Right lobe of liver (tissue), 6 donors: ENCODE measurements around the gene NOD2. TPM values are rescaled to one million over a fixed set of nuclear protein-coding genes. Genes with fewer than 3 reads are reported as not detected.

Experiments
- ATAC-seq, 4 donors: fragments of 200-7000 bp; cut with Tn5 transposase; one replicate each; pipeline ENCODE4 v1.9.1; 2020; ENCODE audit warnings: mild to moderate bottlenecking in 4 of 4, moderate library complexity in 4 of 4
- DNase-seq, 3 donors: peaks; one replicate each; pipeline ENCODE4 v3.0.0-alpha.2; 2020
- H3K27ac ChIP-seq, 3 donors: fragments of 200-600 bp; one replicate each; pipeline ENCODE4 v1.8.0; 2022
- H3K27me3 ChIP-seq, 2 donors: fragments of 200-600 bp; one replicate each; pipeline ENCODE4 v1.8.0; 2022
- H3K36me3 ChIP-seq, 4 donors: fragments of 200-600 bp; sonication (generic) in 1 of 4; one replicate each; pipeline versions ENCODE4 v1.5.1 to v1.8.0; 2017 to 2022; ENCODE audit warnings: control low read depth in 1 of 4
- H3K4me1 ChIP-seq, 4 donors: fragments of 200-600 bp; sonication (generic) in 1 of 4; one replicate each; pipeline versions ENCODE4 v1.5.1 to v1.8.0; 2017 to 2022; ENCODE audit warnings: control low read depth in 1 of 4
- H3K4me3 ChIP-seq, 3 donors: fragments of 200-600 bp; one replicate each; pipeline ENCODE4 v1.8.0; 2022
- H3K9me3 ChIP-seq, 4 donors: fragments of 200-600 bp; sonication (generic) in 1 of 4; one replicate each; pipeline versions ENCODE4 v1.5.1 to v1.8.0; 2017 to 2022; ENCODE audit warnings: control low read depth in 1 of 4
- POLR2A ChIP-seq: fragments of 450-650 bp; IDR thresholded peaks from one replicate; pipeline ENCODE4 v1.6.1; 2017; ENCODE audit warnings: antibody characterized with exemption, mild to moderate bottlenecking
- WGBS: methylation state at CpG from one replicate; pipeline ENCODE4 v1.1.6; 2018; ENCODE audit warnings: low coverage, low lambda C conversion rate; ENCODE audit not compliant: insufficient coverage; ENCODE audit errors: missing lambda C conversion rate; 5-methylcytosine and 5-hydroxymethylcytosine counted together
- intact Hi-C, 2 donors: fragments of 100-400 bp; cut with DNase I; formaldehyde crosslinking; loops; one replicate each; pipeline versions ENCODE4 v1.11.2 to v1.14.1; 2022
- total RNA-seq, 6 experiments: library from RNA; depleted of rRNA in 2 of 6; stranded (reverse); fragments of >200 nt in 2 of 6; fragmentation: NEBNext Ultra II Directional in 3 of 6; extraction: Animal tissue kit (Norgen Biotek cat#: 25700) in 3 of 6; gene quantifications; one replicate each; pipeline versions ENCODE4 v1.1.0 to v1.2.4, GENCODE V29; 2016 to 2023
- TF ChIP-seq, protein P1 (sequence below), 4 donors: fragments of 200-600 bp in 3 of 4; fragments of 450-650 bp in 1 of 4; IDR thresholded peaks; one replicate each; pipeline versions ENCODE4 v1.5.1 to v1.8.0; 2016 to 2022; ENCODE audit warnings: antibody characterized with exemption in 4 of 4, mild to moderate bottlenecking in 2 of 4
- donor health status: DM: no; HTN: yes; CAD: no.
- donor health status: DM: no; HTN: no; CAD: no.
- donor health status: DM: no; HTN: no; CAD: no.
- donor health status: DM: no; HTN: yes; CAD: no.
- donor health status: DM: no; HTN: yes; CAD: no.

NOD2 gene
- total RNA-seq, 6 experiments from 2014 or later = 0.74 to 6.0 (median 1.4) TPM

DNA sequence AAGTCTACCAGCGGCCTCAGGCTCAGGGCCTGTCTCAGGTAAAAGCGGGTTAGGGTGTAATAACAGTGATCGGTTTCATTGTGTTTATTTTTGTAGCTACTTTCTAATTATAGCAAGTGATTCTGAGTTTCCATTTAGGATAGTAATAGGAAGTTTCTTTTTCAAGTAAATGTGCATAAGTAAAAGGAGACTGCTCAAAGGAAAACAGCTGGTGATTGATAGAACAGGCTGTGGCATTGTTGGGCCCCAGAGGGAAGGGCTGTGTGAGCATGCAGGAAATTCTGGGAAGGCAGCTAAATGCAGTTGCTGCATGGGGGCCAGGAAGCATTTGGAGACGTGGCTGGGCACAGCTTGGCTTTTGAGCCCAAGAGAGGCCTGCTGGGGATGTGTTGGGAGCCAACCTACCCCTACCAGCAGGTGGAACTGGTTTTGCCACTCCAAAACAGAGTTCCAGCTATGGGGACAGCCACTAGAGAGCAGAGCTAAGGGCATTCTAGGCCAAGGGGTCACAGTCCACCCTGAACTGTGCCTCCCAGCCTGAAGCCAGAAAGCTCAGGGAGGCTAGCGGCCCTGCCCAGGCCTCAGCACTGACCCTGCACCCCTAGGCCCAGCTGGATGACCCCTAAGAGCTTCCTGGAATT lies 24.9 kb upstream of the NOD2 start:
- H3K27ac ChIP-seq = peak overlapping the region in 1 of 3 donors; percentile 30
- 76% methylated on average over 3 of the region's 5 CpGs for WGBS
- DNase-seq = peak in 2 of 3 donors; percentile 64 to 78

DNA sequence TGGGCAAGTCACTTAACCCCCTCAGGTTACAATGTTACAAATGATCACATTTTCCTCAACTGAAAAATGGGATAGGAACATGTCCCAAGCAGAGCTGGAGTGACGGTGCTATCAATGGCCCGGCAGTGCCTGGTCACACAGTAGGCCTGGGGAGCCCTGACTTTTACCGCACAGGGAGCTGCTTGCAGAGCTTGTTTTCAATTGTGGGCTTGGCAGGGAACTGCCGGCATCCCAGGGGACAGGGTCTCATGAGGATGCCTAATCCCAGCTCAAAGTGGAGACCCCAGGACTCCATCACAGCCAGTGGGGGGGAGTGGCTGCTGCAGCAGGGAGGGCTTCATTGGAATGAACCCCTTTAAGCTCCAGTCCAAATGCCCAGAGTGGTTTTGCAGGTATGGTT lies 23.7 kb upstream of the NOD2 start:
- ATAC-seq = no peak
- DNase-seq = no peak
- H3K27ac ChIP-seq = no peak overlapping the region
- TF ChIP-seq POLR2A = no peak
- TF ChIP-seq, protein P1, sequence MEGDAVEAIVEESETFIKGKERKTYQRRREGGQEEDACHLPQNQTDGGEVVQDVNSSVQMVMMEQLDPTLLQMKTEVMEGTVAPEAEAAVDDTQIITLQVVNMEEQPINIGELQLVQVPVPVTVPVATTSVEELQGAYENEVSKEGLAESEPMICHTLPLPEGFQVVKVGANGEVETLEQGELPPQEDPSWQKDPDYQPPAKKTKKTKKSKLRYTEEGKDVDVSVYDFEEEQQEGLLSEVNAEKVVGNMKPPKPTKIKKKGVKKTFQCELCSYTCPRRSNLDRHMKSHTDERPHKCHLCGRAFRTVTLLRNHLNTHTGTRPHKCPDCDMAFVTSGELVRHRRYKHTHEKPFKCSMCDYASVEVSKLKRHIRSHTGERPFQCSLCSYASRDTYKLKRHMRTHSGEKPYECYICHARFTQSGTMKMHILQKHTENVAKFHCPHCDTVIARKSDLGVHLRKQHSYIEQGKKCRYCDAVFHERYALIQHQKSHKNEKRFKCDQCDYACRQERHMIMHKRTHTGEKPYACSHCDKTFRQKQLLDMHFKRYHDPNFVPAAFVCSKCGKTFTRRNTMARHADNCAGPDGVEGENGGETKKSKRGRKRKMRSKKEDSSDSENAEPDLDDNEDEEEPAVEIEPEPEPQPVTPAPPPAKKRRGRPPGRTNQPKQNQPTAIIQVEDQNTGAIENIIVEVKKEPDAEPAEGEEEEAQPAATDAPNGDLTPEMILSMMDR (IDR thresholded peaks at IDR 0.05) = no peak
- H3K4me1 ChIP-seq = peaks cover 0 to 15% (median 6%) of the 10 kb centered on the region in 4 donors
- no peak overlapping the region for H3K4me3 ChIP-seq
- intact Hi-C loops = loop anchor here (5.0 to 10.0 kb wide), 2 partner anchors 135 to 138 kb away; no protein-coding TSS in a partner anchor
- no CpG with 5 or more reads among the region's 4 CpGs for WGBS
- H3K27me3 ChIP-seq = no peaks in the 10 kb centered on the region
- H3K36me3 ChIP-seq = no peaks in the 10 kb centered on the region
- H3K9me3 ChIP-seq = peaks cover 0 to 5% (median 0%) of the 10 kb centered on the region in 4 donors

More for the DNA sequence above, 24.9 kb upstream of the NOD2 start:
- no peaks in the 10 kb centered on the region for H3K36me3 ChIP-seq
- peaks cover 0 to 3% (median 0%) of the 10 kb centered on the region in 4 donors for H3K9me3 ChIP-seq
- TF ChIP-seq, protein P1 (IDR thresholded peaks at IDR 0.05) = peak; percentile 37 to 46 (median 46)
- no peak for TF ChIP-seq POLR2A
- H3K4me1 ChIP-seq = peaks cover 0 to 15% (median 6%) of the 10 kb centered on the region in 4 donors
- peak; percentile 78 to 89 (median 86) for ATAC-seq
- H3K4me3 ChIP-seq = no peak overlapping the region
- no peaks in the 10 kb centered on the region for H3K27me3 ChIP-seq
- intact Hi-C loops = loop anchor here in 1 of 2 donors (5.0 kb wide), 1 partner anchor 139 kb away; no protein-coding TSS in a partner anchor

DNA sequence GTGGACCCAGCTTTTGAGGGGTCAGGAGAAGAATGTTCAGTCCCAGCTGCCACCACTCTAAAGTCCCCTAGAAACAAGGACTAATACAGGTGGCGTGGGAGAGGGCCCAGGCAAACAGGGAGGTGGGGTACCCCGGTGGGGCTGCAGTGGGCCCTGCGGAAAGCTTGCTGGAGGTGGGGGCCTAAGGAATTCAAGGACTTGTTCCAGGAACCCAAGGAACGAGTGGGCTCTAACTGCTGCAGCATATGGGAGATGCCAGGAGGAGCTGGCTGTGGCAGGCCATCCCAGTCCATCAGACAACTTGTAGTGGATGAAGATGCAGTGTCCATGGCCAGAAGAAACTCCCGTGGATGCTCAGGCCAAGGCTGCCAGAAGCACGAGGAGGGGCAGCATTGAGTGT lies 22.9 kb upstream of the NOD2 start:
- intact Hi-C loops = loop anchor here in 1 of 2 donors (10.0 kb wide), 1 partner anchor 134 kb away; no protein-coding TSS in a partner anchor
- WGBS = 97% methylated on average over 4 of the region's 6 CpGs
- Histone ChIP-seq H3K36me3 (no peaks in the 10 kb centered on the region), H3K27ac (no peak overlapping the region), H3K27me3 (no peaks in the 10 kb centered on the region), H3K9me3 (peaks cover 0 to 5% (median 0%) of the 10 kb centered on the region in 4 donors), H3K4me1 (peaks cover 0 to 12% (median 5%) of the 10 kb centered on the region in 4 donors), H3K4me3 (no peak overlapping the region)
- TF ChIP-seq POLR2A = no peak
- ATAC-seq (no peak), DNase-seq (no peak)

DNA sequence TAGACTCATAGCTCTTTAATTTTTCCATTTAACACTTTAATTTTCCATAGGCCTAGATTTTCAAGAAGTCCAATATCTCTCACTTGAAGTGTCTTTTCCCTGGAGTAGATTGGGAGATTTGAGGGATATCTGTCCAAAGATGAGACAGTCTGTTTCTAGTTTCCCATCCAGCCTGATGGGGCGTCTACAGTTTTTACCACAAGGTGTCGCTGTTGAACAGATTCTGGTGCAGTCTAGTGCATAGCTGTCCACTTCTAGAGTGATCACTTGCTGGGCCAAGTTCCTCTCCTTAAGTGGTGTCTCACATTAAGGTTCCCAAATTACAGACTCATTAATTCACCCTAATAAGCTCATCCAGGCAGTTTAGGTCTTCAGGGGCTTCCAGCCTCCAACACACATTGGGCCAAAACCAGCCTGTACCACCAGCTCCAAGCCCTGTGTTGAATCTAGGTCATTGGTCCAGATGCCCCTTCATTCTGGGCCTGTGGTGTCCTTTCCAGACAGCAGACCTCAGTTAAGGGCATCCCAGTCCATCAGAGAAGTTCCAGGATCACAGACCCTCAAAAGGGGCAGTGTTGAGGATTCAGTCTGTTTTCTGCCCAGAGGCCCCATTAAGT lies 21.7 kb upstream of the NOD2 start:
- WGBS = 62% methylated on average over 2 of the region's 2 CpGs
- DNase-seq (no peak), ATAC-seq (peak in 1 of 4 donors; percentile 18)
- TF ChIP-seq POLR2A = no peak
- TF ChIP-seq, protein P1 (IDR thresholded peaks at IDR 0.05) = peak; percentile 36 to 48 (median 38)
- Histone ChIP-seq H3K27me3 (no peaks in the 10 kb centered on the region), H3K4me3 (no peak overlapping the region), H3K36me3 (no peaks in the 10 kb centered on the region), H3K27ac (no peak overlapping the region), H3K4me1 (peaks cover 0 to 12% (median 5%) of the 10 kb centered on the region in 4 donors), H3K9me3 (peaks cover 0 to 5% (median 0%) of the 10 kb centered on the region in 4 donors)
- intact Hi-C loops = loop anchor here in 1 of 2 donors (10.0 kb wide), 1 partner anchor 133 kb away; no protein-coding TSS in a partner anchor
